GM10847 (cell line): ENCODE measurements around the gene PDHB.

Experiments used
- POLR2A ChIP-seq: IDR thresholded peaks from 2 replicates; pipeline ENCODE4 v1.6.1; 2011; ENCODE audit not compliant: insufficient read length; ENCODE audit errors: extremely low read depth

Gene PDHB

GRCh38 chr3:58391156-58391865 is 42.3 kb downstream of the PDHB start:
- no peak for TF ChIP-seq POLR2A

GRCh38 chr3:58388550-58389091 is 45.0 kb downstream of the PDHB start:
- TF ChIP-seq POLR2A = no peak

GRCh38 chr3:58387650-58388546 is 45.7 kb downstream of the PDHB start:
- TF ChIP-seq POLR2A = no peak

- no peak for TF ChIP-seq POLR2A
Measured at GRCh38 chr3:58386626-58387365, 46.8 kb downstream of the PDHB start.

- no peak for TF ChIP-seq POLR2A
Measured at GRCh38 chr3:58384381-58385090, 49.1 kb downstream of the PDHB start.

GRCh38 chr3:58383904-58384303 is 49.7 kb downstream of the PDHB start:
- no peak for TF ChIP-seq POLR2A

GRCh38 chr3:58383476-58383875 is 50.2 kb downstream of the PDHB start:
- TF ChIP-seq POLR2A = no peak

- TF ChIP-seq POLR2A = no peak
Measured at GRCh38 chr3:58379351-58380073, 54.1 kb downstream of the PDHB start.

GRCh38 chr3:58377750-58378149 is 55.9 kb downstream of the PDHB start:
- TF ChIP-seq POLR2A = no peak
